Measurements from ENCODE around the gene THAP4.

Gene THAP4

GRCh38 chr2:241652142-241652541 is 15.2 kb upstream of the THAP4 start:
- TF ChIP-seq MAX (IDR thresholded peaks at IDR 0.05; ENCODE audit: low read depth, low read length) = no peak
- no peak for TF ChIP-seq MYC (IDR thresholded peaks at IDR 0.05; ENCODE audit: low read depth, low read length)
- TF ChIP-seq POLR2A (IDR thresholded peaks at IDR 0.05; ENCODE audit: extremely low read depth, insufficient read length) = no peak
- no peak for TF ChIP-seq CTCF (IDR thresholded peaks at IDR 0.05; ENCODE audit: low read depth, low read length)
- no peak for DNase-seq (ENCODE audit: low read depth)
- no peak overlapping the region for H3K4me3 ChIP-seq (ENCODE audit: low read depth, low read length)

GRCh38 chr2:241649927-241650326 is 13.0 kb upstream of the THAP4 start:
- no peak overlapping the region for H3K4me3 ChIP-seq (ENCODE audit: low read depth, low read length)
- TF ChIP-seq POLR2A (IDR thresholded peaks at IDR 0.05; ENCODE audit: extremely low read depth, insufficient read length) (no peak), MYC (IDR thresholded peaks at IDR 0.05; ENCODE audit: low read depth, low read length) (no peak), MAX (IDR thresholded peaks at IDR 0.05; ENCODE audit: low read depth, low read length) (no peak), CTCF (IDR thresholded peaks at IDR 0.05; ENCODE audit: low read depth, low read length) (no peak)
- DNase-seq (ENCODE audit: low read depth) = no peak

- TF ChIP-seq POLR2A (IDR thresholded peaks at IDR 0.05; ENCODE audit: extremely low read depth, insufficient read length) (no peak), MYC (IDR thresholded peaks at IDR 0.05; ENCODE audit: low read depth, low read length) (no peak), CTCF (IDR thresholded peaks at IDR 0.05; ENCODE audit: low read depth, low read length) (no peak), MAX (IDR thresholded peaks at IDR 0.05; ENCODE audit: low read depth, low read length) (no peak)
- no peak for DNase-seq (ENCODE audit: low read depth)
- no peak overlapping the region for H3K4me3 ChIP-seq (ENCODE audit: low read depth, low read length)
Measured at GRCh38 chr2:241649404-241649803, 12.4 kb upstream of the THAP4 start.

GRCh38 chr2:241648453-241648852 is 11.5 kb upstream of the THAP4 start:
- no peak overlapping the region for H3K4me3 ChIP-seq (ENCODE audit: low read depth, low read length)
- TF ChIP-seq MAX (IDR thresholded peaks at IDR 0.05; ENCODE audit: low read depth, low read length) (no peak), MYC (IDR thresholded peaks at IDR 0.05; ENCODE audit: low read depth, low read length) (no peak), POLR2A (IDR thresholded peaks at IDR 0.05; ENCODE audit: extremely low read depth, insufficient read length) (no peak), CTCF (IDR thresholded peaks at IDR 0.05; ENCODE audit: low read depth, low read length) (no peak)
- DNase-seq (ENCODE audit: low read depth) = no peak

- DNase-seq (ENCODE audit: low read depth) = no peak
- TF ChIP-seq CTCF (IDR thresholded peaks at IDR 0.05; ENCODE audit: low read depth, low read length) = no peak
- TF ChIP-seq MAX (IDR thresholded peaks at IDR 0.05; ENCODE audit: low read depth, low read length) = no peak
- TF ChIP-seq POLR2A (IDR thresholded peaks at IDR 0.05; ENCODE audit: extremely low read depth, insufficient read length) = no peak
- TF ChIP-seq MYC (IDR thresholded peaks at IDR 0.05; ENCODE audit: low read depth, low read length) = no peak
- no peak overlapping the region for H3K4me3 ChIP-seq (ENCODE audit: low read depth, low read length)
Measured at GRCh38 chr2:241645915-241646645, 9.1 kb upstream of the THAP4 start.

All from NB4 (cell line).